ENCODE data around the gene ASCL1.

ASCL1 gene

DNA sequence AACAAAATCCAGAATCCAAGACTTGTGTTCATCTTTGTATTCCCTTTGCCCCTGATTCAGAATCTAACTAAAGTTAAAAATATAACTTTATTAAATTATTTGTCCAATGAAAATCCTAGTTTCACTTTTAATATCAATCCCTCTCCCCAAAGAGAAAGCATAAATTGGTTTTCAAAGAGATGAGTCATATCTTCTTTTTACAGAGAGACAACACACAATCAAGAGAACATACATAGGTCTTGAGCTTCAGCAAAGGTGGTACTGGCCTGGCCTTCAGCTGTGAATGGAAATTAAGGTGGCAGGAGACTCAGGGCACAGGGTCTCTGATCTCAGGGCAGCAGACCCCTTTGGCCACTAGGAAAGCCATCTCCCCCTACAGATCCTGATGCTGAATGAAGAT, 4.3 kb upstream of the ASCL1 start:
- DNase-seq = no peak

DNA sequence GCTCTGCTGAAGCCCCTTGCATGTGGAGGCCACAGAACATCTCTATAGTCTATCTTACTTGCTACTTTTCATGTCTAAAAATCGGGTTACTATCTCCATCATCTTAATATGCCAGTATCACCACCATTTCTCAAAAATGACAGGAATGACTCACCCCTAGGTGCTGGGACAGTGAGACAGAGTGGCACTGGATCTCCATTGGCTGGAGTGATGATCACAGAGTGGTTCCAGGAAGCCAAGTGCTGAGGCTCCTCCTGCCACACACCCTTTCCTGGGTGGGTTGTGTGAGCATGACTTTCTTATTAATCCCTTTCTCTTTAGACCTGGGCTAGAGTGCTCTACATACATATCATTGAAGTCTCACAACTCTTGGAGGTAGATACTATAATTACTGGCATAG, 3.3 kb upstream of the ASCL1 start:
- DNase-seq = no peak

DNA sequence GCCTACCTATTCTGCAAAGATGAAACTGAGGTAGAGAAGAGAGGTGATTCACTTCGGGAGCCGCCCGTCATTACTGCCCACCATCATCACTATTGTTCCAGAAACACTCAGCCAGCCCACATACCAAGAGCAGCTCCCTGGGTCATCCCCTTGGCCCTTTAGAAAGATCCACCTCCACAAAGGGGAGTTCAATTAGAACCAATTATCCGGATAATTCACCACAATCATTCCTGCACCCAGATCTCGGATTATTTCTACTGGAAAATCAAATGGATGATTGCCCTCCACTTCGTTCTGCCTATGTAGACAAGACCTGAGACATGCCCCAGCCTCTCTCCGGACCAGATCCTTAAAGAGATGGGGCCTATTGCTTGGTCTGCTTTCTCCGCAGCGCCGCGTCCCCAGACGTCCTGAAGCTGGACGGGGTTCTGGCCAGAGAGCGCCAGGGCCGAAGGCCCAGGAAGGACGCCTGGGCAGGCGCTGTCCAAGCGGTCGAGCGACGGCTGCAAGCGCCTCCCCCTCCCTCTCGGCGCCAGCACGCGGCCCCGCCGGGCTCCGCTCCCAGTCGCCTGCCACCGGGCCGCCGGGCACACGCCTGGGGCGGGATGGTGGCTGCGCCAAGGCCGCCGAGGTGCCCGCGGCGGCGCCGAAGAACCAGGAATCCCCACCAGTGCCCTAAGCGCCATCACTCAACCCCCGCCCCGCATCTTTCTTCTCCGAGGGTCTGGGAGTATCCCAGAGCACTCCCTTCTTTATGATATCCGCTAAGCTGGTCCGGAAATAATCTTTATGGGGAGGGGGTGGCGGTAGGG, 1.3 kb upstream of the ASCL1 start:
- DNase-seq = no peak

DNA sequence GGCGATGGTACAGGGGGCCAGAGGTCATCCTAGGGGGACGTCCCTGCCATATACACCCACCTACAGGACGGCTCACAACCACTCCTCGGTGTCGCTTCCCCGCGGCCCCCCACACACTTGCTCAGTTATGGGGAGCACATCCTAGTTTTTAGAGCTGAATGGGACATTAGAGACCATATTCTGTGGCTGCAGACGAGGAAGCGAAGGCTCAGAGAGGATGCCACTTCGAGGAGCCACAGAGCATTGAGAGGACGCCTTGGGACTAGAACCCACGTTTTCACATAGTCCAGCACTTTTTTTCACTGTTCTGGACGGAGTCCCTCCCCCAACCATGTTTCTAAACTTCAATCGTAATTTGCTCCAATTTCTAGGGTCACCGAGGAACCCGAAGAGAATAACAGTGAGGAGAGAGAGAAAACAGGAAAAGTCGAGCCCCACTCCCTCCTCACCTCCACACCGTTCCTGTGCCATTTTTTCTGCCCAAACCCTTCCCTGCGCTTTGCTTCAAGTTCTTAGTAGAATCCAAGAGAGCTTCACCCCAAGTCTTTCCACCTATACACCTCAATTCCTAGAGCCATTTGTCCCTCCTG, 641 bp upstream of the ASCL1 start:
- no peak for DNase-seq

DNA sequence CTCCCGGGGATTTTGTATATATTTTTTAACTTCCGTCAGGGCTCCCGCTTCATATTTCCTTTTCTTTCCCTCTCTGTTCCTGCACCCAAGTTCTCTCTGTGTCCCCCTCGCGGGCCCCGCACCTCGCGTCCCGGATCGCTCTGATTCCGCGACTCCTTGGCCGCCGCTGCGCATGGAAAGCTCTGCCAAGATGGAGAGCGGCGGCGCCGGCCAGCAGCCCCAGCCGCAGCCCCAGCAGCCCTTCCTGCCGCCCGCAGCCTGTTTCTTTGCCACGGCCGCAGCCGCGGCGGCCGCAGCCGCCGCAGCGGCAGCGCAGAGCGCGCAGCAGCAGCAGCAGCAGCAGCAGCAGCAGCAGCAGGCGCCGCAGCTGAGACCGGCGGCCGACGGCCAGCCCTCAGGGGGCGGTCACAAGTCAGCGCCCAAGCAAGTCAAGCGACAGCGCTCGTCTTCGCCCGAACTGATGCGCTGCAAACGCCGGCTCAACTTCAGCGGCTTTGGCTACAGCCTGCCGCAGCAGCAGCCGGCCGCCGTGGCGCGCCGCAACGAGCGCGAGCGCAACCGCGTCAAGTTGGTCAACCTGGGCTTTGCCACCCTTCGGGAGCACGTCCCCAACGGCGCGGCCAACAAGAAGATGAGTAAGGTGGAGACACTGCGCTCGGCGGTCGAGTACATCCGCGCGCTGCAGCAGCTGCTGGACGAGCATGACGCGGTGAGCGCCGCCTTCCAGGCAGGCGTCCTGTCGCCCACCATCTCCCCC, 777 bp downstream of the ASCL1 start:
- no peak for DNase-seq

DNA sequence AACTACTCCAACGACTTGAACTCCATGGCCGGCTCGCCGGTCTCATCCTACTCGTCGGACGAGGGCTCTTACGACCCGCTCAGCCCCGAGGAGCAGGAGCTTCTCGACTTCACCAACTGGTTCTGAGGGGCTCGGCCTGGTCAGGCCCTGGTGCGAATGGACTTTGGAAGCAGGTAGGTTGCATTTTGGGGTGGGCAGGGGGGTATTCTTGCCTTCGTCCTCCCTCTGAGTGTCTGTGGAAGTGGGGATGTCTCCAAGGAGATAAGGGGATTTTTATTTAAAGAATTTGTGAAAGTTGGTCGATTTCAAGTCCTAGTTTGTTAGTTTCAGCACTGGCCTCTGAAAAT, 1.3 kb downstream of the ASCL1 start:
- no peak for DNase-seq

DNA sequence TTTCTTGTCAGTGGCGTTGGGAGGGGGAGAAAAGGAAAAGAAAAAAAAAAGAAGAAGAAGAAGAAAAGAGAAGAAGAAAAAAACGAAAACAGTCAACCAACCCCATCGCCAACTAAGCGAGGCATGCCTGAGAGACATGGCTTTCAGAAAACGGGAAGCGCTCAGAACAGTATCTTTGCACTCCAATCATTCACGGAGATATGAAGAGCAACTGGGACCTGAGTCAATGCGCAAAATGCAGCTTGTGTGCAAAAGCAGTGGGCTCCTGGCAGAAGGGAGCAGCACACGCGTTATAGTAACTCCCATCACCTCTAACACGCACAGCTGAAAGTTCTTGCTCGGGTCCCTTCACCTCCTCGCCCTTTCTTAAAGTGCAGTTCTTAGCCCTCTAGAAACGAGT, 1.9 kb downstream of the ASCL1 start:
- no peak for DNase-seq

DNA sequence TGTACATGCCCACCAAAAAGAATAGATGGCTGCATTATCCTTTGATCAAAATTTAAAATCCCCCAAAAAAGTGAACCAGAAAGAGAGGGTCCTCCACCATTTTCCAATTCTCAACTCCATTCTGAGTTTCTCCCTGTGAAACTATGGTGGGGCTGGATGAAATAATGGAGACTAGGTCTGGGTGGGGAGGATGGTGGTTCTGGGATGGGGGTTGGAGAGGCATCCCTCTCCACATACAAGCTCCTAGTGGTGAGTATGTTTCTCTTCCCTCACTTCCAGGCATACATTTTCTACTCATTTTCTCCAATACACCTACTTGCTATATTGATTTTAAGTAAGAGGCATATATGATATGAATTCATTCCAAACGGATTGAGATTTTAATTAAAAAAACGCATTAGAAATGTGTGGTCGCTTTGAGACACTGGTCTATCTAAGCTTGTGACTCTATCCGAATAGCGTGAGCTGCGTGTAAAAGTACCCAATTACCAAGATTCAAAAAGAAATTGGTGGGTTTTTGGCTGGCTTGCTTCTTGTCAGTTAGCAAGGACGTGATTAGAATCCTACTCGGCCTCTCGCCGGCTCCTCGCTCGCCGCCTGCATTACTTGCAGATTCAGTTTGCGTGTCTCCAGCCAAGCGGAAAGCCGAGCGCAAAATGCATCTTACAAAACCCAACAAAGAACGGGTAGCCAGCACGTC, 3.4 kb downstream of the ASCL1 start:
- no peak for DNase-seq

DNA sequence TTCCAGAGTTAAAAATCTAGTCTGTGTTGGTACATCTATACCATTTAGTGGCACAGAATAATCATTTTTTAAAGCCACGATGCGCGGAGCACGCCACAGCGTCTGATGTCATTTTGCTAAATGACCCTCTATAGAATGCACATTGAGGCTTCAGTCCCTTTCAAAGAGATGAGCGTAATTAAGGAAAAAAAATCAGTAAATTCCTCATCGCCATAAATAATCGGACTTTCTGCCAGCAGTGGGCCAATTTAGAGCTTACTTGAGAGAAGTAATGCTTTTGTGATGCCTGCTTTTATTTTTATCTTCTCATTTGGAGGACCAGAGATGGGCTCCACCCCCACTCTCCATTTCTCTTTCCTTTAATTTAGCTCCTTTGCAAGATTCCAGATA, 4.0 kb downstream of the ASCL1 start:
- no peak for DNase-seq

DNA sequence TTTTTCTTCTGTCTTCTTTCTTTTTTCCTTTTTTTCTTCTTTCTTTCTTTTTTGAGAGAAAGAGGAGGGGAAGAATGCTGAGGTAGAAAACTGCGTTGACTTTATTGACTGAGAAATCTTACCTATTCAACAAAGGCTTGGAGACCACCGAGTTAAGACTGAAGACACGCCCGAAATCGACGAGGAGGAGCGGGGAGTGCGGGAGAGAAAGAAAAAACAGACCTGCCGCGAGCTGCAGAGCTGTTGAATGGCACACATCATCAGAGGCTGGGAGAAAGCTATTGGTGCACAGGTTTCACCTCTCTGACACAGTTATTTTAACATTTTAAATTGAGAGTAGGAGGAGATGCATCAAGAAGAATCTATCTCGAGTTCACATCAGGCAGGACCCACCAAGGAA, 5.1 kb downstream of the ASCL1 start:
- DNase-seq = no peak

DNA sequence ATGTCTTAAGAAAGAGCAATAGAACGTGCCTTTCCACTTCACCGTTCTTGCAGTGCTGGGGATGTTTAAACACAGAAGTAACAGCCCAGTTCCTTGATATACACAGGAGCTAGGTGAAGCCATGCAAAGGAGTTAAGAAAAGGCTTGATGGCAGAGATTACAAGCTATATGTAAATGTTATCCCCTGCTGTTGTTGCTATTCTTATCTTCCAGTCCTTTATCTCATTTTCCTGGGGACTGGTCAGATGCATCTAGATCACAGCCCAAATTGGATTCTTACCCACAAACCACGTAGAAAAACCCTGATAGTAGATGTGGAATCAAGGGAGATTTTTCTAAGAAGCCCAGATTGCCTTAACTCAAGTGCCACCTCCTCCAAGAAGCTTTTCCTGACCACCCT, 5.5 kb downstream of the ASCL1 start:
- DNase-seq = no peak

DNA sequence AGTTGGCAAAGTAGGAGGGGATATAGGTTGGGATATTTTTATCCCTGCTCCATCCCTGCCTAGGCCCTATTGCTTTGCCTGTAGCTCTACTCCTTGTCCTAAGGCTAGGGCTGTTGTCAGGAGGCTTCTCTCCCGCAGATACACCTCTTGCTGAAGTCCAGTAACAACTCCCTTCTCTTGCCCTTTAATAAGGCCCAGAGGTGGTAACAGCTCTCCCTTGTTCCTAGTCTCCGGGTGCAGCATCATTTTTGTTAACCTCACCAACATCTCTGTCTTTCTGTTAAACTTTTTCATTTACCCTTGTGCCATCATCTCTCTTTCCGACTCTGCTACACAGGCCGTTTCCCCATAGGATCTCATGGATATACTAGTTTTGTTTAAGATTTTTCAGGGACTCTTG, 6.3 kb downstream of the ASCL1 start:
- no peak for DNase-seq

DNA sequence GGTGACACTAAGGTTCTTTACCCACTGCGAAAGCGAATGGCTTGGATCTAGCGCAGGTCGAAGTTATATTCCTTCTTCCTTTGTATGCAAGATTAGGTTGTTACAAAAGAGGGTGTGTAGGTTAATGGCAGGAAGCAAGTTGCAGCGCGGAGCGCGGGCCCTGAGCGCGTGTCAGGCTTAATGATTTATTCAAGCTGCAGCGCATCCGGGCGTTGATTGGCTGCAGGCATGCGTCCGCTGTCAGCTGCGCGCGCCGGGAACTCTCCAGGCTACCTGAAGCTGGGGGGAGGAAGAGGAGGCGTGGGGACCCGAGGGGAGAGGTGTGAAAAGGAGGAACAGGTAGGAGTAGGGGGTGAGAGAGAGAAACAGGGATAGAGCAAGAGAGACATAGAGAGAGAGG, 7.4 kb downstream of the ASCL1 start:
- DNase-seq = no peak

DNA sequence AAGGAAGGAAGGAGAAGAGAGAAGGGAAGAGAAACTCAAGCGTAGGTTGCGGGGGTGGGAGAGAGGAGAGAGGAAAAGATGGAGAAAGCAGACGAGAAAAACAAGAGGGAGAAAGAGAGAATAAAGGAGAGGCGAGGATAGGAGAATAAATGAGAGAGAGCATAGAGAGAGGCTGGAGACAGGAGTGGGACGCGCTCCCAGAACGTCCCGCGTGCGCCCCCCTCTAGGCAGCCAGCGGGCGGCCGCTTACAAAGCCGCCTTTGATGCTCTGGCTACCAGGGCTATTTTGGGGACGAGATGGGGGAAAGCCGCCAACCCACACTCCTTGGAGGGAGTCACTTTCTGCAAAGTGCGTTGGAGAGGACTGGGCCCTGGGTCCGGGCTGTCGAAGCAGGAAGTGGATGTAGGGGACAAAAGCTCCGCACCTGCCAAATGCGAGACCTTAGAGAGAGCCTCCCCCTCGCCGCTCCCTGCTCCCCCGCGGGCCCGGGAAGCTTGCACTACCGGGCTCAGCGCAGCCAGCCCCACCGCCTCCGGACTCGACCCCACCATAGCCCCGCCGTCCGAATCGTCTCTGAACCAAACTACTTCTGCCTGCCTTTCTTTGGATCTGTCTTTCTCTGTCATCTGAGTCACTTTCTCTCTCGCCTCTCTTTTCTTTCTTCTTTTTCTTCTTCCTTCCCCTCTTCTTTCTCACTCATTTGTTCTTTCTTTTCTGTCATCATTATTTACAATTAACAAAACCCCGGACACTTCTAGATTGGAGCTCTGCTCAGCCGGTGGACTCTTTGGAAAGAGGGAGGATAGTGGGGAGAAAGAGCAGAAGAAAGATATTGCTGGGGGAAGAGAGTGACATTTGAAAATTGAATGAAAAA, 8.0 kb downstream of the ASCL1 start:
- no peak for DNase-seq

DNA sequence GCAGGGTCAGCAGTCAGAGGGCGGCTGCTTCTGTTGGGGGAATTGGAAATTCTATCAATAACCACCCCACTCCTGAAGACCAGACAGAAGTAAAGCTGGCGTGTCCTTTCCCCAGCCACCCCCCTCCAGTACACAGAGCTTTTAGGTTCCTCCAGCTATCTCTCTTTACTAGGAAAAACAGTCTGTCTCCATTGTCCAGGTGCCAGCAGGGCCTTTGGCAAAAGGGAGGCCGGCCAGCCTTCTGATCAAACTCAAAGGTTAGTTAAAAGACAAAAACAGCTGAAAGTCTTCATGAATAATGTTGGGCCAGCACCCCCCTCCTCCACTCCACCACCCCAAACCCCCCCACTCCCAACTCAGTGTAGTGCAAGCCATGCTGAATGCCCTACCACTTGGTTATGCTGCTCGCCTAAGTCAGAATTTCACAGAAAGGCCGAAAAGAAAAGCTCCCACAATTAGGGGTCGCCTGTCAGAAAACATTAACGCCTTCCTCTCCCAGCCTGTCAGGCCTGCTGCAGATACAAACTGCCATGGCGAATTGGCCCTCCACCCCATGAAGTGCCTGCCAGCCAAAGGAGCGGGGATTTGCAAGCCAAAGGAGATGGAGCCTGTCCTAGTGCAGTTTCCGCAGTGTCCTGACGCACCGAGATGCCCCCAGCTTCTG, 8.9 kb downstream of the ASCL1 start:
- no peak for DNase-seq

DNA sequence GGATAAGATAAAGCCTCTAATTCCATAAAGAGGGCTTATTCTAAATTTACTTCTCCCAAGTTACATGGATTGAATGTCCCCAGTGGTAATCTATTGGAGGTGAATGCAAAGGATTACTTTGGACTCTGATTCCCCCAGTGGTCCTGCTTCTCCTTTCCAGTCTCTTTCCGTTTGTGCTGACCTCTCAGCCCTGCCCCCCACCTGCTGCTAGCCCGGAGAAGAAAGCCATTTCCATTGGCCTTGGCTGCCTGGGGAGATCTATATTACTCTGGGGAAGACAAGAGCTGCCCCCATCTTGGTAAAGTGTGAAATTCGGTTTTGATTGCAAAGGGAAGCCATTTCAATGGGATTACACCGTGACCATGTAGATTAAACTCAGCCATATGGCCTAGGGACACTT, 13.3 kb downstream of the ASCL1 start:
- no peak for DNase-seq

DNA sequence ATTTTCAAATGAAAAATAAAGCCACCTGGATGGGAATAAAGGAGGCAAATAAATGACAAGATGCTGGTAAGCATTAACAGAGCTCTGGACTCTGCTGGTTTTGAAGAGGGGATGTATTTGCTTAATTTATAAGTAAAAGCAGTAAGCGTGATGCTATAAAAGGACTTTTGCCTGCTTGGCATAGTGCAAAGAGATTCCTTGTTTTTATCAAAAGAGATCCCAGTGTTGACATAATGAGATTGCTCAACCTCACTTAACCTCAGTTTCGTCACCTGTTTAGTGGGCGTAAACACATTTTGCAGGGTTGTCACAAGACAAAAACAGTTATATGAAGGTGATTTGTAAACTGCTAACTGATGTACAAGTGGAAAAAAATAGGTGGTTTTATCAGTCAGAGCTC, 13.8 kb downstream of the ASCL1 start:
- DNase-seq = no peak

DNA sequence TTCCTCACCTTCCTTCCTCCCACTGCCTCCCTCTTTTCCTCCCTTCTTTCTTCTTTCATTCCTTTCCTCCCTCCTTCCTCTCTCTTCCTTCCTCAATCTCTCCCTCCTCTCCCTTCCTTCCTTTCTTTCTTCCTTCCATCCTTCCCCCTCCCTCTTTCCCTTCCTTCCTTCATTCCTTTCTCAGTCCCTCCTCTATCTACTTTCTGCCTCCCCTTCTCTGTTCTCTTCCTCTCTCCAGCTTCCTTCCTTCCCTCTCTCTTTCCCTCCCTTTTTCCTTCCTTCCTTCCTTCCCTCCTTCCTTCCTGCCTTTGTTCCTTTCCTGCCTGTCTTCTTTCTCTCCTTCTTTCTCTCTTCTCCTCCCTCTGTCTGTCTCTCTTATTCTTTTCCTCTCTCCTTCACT, 16.1 kb downstream of the ASCL1 start:
- DNase-seq = no peak

DNA sequence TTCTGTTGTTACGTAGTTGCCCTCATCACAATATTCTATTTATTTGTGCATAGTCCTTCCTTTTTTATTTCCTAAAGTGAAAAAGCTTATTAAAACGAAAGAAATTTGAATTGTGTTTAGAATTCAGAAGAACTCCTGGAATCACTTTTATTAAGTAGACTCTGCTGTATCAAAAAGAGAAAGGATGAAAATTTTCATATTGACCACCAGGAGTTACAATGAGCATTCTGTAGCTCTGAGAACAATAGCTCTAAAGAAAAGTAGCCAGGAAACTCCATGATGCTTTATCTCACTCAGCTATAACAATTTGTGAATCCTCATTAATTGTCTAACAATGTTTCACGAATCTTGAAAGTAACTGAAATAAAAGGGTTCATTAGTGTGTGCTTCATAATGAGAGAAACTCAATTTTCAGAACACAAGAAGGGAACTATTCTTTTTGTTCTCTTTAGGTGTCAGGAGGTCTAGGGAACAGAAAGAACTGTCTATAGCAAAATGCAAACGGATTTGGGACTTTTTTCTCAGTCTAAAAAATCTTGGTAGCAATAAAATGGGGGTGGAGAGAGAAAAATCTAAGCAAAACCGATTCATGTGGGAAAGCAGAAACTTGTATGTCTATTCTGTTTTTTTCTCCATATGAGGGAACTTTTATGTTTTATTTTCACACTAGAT, 19.3 kb downstream of the ASCL1 start:
- no peak for DNase-seq

DNA sequence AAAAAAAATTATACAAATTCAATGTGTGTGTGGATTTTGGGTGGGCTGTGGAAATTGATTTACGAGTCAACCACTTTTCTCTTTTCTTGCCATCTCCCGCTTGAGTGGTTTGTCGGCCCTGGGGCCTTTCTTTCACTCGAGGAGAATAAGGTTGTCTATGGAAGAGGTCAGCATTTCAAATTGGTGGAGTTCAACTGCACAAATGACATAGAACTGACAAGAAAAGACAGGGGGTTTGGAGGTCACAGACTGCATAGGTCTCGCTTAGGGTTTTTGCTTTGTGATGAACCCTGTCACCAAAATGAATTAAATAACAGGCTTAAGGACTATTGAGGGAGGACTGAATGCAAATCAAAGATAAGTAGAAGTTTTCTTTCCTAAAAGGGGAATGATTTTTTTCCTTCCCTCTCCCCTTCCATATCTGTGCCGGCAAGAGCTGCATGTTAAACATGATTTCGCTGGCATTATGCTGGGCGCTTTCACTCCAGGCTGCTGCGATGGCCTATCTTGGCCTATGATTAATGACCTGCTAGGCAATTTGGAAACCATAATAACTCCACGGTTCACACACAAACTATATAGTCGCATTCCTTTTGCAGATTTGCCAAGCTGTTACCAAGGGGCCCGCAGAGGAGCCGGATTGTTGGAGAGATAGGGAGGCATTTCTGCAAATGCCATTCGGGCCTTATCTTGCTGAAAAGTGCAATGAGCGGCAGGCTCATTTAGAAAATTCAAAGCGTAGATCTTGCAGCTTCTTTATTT, 20.7 kb downstream of the ASCL1 start:
- no peak for DNase-seq

DNA sequence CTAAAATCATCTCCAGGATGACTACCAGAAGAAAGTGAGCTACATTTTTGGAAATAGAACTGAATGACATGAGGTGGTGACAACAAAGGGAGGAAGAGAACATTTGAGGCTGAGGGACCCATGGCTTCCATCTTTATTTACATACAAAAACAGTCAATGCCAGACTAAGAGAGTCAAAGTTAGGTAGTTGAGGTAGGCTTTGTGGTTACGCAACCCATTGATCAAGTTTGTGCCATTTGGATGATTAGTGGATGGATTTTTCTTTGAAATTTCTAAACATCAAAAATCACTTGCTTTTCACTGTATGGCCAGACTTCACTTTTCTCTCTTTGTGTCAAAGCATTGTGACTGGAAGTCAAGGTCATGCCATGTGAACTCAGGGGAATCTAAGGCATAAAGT, 22.9 kb downstream of the ASCL1 start:
- DNase-seq = no peak

Data from activated naive CD4-positive, alpha-beta T cell treated with anti-CD3 and anti-CD28 coated beads, Interleukin-2, amount 50 U/mL, for 16 hours (primary cell).